GM10248 (cell line): Measurements from ENCODE around the gene CFAP97D1.

Experiments
- CTCF ChIA-PET: fragments of 300-600 bp; sonication (Branson Sonifier 250); formaldehyde crosslinking; extraction: SDS; loops from one replicate; lab custom pipeline; 2021; ENCODE audit warnings: antibody characterized with exemption; lab: Yijun Ruan, JAX
- POLR2A ChIA-PET: fragments of 350-650 bp; sonication (Branson Sonifier 250); formaldehyde crosslinking; extraction: SDS; loops from one replicate; lab custom pipeline; 2020; ENCODE audit warnings: antibody characterized with exemption; lab: Yijun Ruan, JAX
- DNase-seq: peaks from one replicate; pipeline ENCODE4 v3.0.0; 2012; ENCODE audit errors: extremely low spot score
- CTCF ChIP-seq: IDR thresholded peaks from 2 replicates; pipeline ENCODE4 v1.5.1; 2012; ENCODE audit warnings: mild to moderate bottlenecking, low read depth; ENCODE audit errors: extremely low read depth, missing control alignments, control extremely low read depth

CFAP97D1 gene

GRCh38 chr17:43760254-43760852, 19.9 kb upstream of the CFAP97D1 start:
- peak; percentile 100 for TF ChIP-seq CTCF
- CTCF ChIA-PET = interaction anchor here (0.6 to 19.1 kb wide), 28 partner anchors 9 to 247 kb away, joined by 3 to 503 read pairs (median 6); partner anchors contain the start of gene CD300LG
- POLR2A ChIA-PET = no interaction called here
- peak; percentile 90 for DNase-seq

GRCh38 chr17:43766413-43767052, 13.7 kb upstream of the CFAP97D1 start:
- ChIA-PET POLR2A (interaction anchor here (0.9 kb wide), 1 partner anchor 399 kb away, joined by 3 read pairs; no protein-coding TSS in a partner anchor), CTCF (interaction anchor here (0.7 to 3.7 kb wide), 27 partner anchors 9 to 258 kb away, joined by 3 to 100 read pairs (median 3); partner anchors contain the start of genes CD300LG, CFAP97D1, DUSP3 and SOST)
- peak; percentile 75 for TF ChIP-seq CTCF
- DNase-seq = no peak

- ChIA-PET CTCF (interaction anchor here (0.7 to 3.7 kb wide), 21 partner anchors 9 to 258 kb away, joined by 3 to 100 read pairs (median 4); partner anchors contain the start of genes CD300LG, CFAP97D1, DUSP3 and SOST), POLR2A (no interaction called here)
- DNase-seq = no peak
- no peak for TF ChIP-seq CTCF
Measured at GRCh38 chr17:43767053-43767712, 13.1 kb upstream of the CFAP97D1 start.

GRCh38 chr17:43767713-43768059, 12.5 kb upstream of the CFAP97D1 start:
- POLR2A ChIA-PET = no interaction called here
- DNase-seq = no peak
- CTCF ChIA-PET = interaction anchor here (0.8 to 3.7 kb wide), 16 partner anchors 9 to 191 kb away, joined by 3 to 100 read pairs (median 4); partner anchors contain the start of genes CD300LG, CFAP97D1, DUSP3 and SOST
- TF ChIP-seq CTCF = no peak

GRCh38 chr17:43768382-43768781, 11.9 kb upstream of the CFAP97D1 start:
- ChIA-PET POLR2A (no interaction called here), CTCF (interaction anchor here (1.0 to 3.7 kb wide), 8 partner anchors 8 to 192 kb away, joined by 3 to 100 read pairs (median 10); partner anchors contain the start of genes DUSP3 and SOST)
- TF ChIP-seq CTCF = no peak
- DNase-seq = no peak

GRCh38 chr17:43768943-43769342, 11.3 kb upstream of the CFAP97D1 start:
- DNase-seq = no peak
- POLR2A ChIA-PET = no interaction called here
- TF ChIP-seq CTCF = no peak
- CTCF ChIA-PET = interaction anchor here (0.6 to 2.0 kb wide), 4 partner anchors 9 to 77 kb away, joined by 3 to 7 read pairs (median 3); partner anchors contain the start of genes CD300LG and SOST
